PC-3 (cell line): ENCODE results near the gene SNX15. TPM values are rescaled to one million over a fixed set of nuclear protein-coding genes. Genes with fewer than 3 reads are reported as not detected.

ENCODE experiments used
- ATAC-seq: fragments of 200-7000 bp; cut with Tn5 transposase; 2 replicates; pipeline ENCODE4 v1.9.1; 2020; ENCODE audit warnings: mild to moderate bottlenecking, moderate library complexity
- BruUV-seq: library from RNA; stranded (reverse); fragments of 400-500 nt; replicated peaks from 2 replicates; lab custom pipeline; 2021; lab: Mats Ljungman, UMichigan
- CTCF ChIA-PET: fragments of 300-600 bp; sonication (Branson Sonifier 250); formaldehyde crosslinking; loops from one replicate; lab custom pipeline; 2022; ENCODE audit warnings: antibody characterized with exemption; lab: Charles Lee
- POLR2A ChIA-PET: fragments of 300-600 bp; sonication (Branson Sonifier 250); formaldehyde crosslinking; loops from one replicate; lab custom pipeline; 2022; ENCODE audit warnings: antibody characterized with exemption; ENCODE audit not compliant: unreplicated experiment; lab: Charles Lee
- DNase-seq: peaks from one replicate; pipeline ENCODE4 v3.0.0-alpha.2; 2015
- H2AFZ ChIP-seq: fragments of 300-600 bp; sonication (generic); 2 replicates; pipeline ENCODE4 v1.6.0; 2016; ENCODE audit warnings: antibody characterized with exemption, low read length
- H3F3A ChIP-seq: fragments of 300-600 bp; sonication (generic); one replicate; pipeline ENCODE4 v1.6.0; 2017; ENCODE audit warnings: antibody characterized with exemption, low read length, control low read depth, mild to moderate bottlenecking; ENCODE audit not compliant: unreplicated experiment
- H3K27ac ChIP-seq: fragments of 300-600 bp; sonication (generic); 2 replicates; pipeline ENCODE4 v1.5.1; 2016; ENCODE audit warnings: mild to moderate bottlenecking, low read length
- H3K27me3 ChIP-seq: fragments of 300-600 bp; sonication (generic); 2 replicates; pipeline ENCODE4 v1.6.1; 2016; ENCODE audit warnings: low read length, mixed read lengths
- H3K36me3 ChIP-seq: fragments of 300-600 bp; sonication (generic); 2 replicates; pipeline ENCODE4 v1.6.1; 2016; ENCODE audit warnings: low read depth, mixed run types, low read length, mixed read lengths
- H3K4me1 ChIP-seq: fragments of 300-600 bp; sonication (generic); 2 replicates; pipeline ENCODE4 v1.5.1; 2016; ENCODE audit warnings: low read length; ENCODE audit not compliant: insufficient read depth
- H3K4me2 ChIP-seq: fragments of 300-600 bp; sonication (generic); 2 replicates; pipeline ENCODE4 v1.6.0; 2016; ENCODE audit warnings: low read length
- H3K4me3 ChIP-seq: fragments of 300-600 bp; sonication (generic); 2 replicates; pipeline ENCODE4 v1.5.1; 2016; ENCODE audit warnings: mild to moderate bottlenecking, low read length, mixed read lengths
- H3K79me2 ChIP-seq: fragments of 300-600 bp; sonication (generic); 2 replicates; pipeline ENCODE4 v1.6.1; 2017; ENCODE audit warnings: low read length, mixed read lengths
- H3K9ac ChIP-seq: fragments of 300-600 bp; sonication (generic); 2 replicates; pipeline ENCODE4 v1.6.0; 2016; ENCODE audit warnings: mild to moderate bottlenecking, low read length
- H3K9me2 ChIP-seq: fragments of 300-600 bp; sonication (generic); replicated peaks from 2 replicates; pipeline ENCODE4 v1.6.1; 2016; ENCODE audit warnings: mixed run types, low read length, mixed read lengths
- H3K9me3 ChIP-seq: fragments of 300-600 bp; sonication (generic); 2 replicates; pipeline ENCODE4 v1.6.1; 2016; ENCODE audit warnings: low read length, mixed read lengths
- H4K20me1 ChIP-seq: fragments of 300-600 bp; sonication (generic); 2 replicates; pipeline ENCODE4 v1.6.1; 2016; ENCODE audit warnings: low read length, mixed read lengths
- EZH2 ChIP-seq: fragments of 300-600 bp; sonication (generic); IDR thresholded peaks from one replicate; pipeline ENCODE4 v1.6.1; 2017; ENCODE audit warnings: antibody characterized with exemption, mild to moderate bottlenecking, low read length; ENCODE audit not compliant: unreplicated experiment
- EZH2phosphoT487 ChIP-seq: fragments of 300-600 bp; sonication (generic); IDR thresholded peaks from 2 replicates; pipeline ENCODE4 v1.6.1; 2018; ENCODE audit warnings: mild to moderate bottlenecking, antibody characterized with exemption, low read length, borderline replicate concordance
- intact Hi-C: fragments of 100-400 bp; cut with micrococcal nuclease; formaldehyde crosslinking; loops from 2 replicates; pipeline ENCODE4 v1.9.0; 2023
- total RNA-seq: library from RNA; depleted of rRNA; stranded (reverse); fragments of >200 nt; gene quantifications from 2 replicates; pipeline ENCODE4 v1.2.3, GENCODE V29; 2014
- TF ChIP-seq, protein P1 (sequence below): fragments of 300-600 bp; sonication (generic); conservative IDR thresholded peaks from 2 replicates; pipeline ENCODE4 v1.5.1; 2017; ENCODE audit warnings: antibody characterized with exemption, low read depth, mild to moderate bottlenecking, low read length

The SNX15 gene
- total RNA-seq, 1 experiment from 2014 or later, result 40.4 TPM

DNA sequence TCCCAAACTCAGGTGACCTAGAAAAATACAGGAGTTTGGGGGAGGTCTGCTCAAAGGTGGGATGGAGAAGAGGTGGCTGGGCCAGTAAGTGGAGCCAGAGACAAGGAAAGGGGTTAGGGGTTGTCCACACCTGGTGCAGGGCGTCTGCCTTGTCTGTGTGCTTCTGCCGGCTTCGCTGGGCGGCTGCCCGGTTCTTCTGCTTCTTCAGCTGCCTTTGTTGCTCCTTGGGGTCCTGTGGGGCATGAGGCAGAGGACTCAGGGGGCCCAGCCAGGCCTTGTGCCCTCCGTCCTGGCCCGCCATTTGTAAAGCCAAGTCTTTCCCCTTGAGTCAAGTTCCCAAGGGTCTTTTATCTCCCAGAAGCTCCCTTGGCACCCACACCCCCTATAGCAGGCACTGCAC, 32.9 kb upstream of the SNX15 start:
- H3K27me3 ChIP-seq, result no peaks in the 10 kb centered on the region
- no peaks in the 10 kb centered on the region for H3K36me3 ChIP-seq
- BruUV-seq, result no TSS peak
- no peak overlapping the region for H3K27ac ChIP-seq
- intact Hi-C loops, result no loop called here
- H3K4me1 ChIP-seq, result no peaks in the 10 kb centered on the region
- H2AFZ ChIP-seq, result no peak overlapping the region
- POLR2A ChIA-PET, result no interaction called here
- no peak for ATAC-seq
- no peak overlapping the region for H3K9ac ChIP-seq
- CTCF ChIA-PET, result no interaction called here
- no peaks in the 10 kb centered on the region for H3K9me3 ChIP-seq
- no peak overlapping the region for H3K4me2 ChIP-seq
- H3K79me2 ChIP-seq, result no peaks in the 10 kb centered on the region
- no peak for DNase-seq
- H4K20me1 ChIP-seq, result no peaks in the 10 kb centered on the region
- H3K4me3 ChIP-seq, result no peak overlapping the region
- no peak for TF ChIP-seq EZH2phosphoT487
- TF ChIP-seq EZH2, result no peak
- TF ChIP-seq, protein P1, sequence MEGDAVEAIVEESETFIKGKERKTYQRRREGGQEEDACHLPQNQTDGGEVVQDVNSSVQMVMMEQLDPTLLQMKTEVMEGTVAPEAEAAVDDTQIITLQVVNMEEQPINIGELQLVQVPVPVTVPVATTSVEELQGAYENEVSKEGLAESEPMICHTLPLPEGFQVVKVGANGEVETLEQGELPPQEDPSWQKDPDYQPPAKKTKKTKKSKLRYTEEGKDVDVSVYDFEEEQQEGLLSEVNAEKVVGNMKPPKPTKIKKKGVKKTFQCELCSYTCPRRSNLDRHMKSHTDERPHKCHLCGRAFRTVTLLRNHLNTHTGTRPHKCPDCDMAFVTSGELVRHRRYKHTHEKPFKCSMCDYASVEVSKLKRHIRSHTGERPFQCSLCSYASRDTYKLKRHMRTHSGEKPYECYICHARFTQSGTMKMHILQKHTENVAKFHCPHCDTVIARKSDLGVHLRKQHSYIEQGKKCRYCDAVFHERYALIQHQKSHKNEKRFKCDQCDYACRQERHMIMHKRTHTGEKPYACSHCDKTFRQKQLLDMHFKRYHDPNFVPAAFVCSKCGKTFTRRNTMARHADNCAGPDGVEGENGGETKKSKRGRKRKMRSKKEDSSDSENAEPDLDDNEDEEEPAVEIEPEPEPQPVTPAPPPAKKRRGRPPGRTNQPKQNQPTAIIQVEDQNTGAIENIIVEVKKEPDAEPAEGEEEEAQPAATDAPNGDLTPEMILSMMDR, result no peak
- H3F3A ChIP-seq, result no peaks in the 10 kb centered on the region
- no peaks in the 10 kb centered on the region for H3K9me2 ChIP-seq

DNA sequence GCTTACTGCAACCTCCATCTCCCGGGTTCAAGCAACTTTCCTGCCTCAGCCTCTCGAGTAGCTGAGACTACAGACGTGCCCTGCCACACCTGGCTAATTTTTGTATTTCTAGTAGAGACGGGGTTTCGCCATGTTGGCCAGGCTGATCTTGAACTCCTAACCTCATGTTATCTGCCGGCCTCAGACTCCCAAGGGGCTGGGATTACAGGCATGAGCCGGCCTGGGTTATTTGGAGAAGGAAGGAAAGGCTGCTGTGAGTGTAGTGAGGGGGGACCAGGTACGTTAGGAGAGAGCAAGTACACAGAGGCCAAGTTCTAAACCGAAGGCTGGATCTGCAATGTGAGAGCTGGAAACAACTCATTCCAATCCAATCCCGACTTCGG, 30.9 kb upstream of the SNX15 start:
- H3K27me3 ChIP-seq, result no peaks in the 10 kb centered on the region
- H3K79me2 ChIP-seq, result no peaks in the 10 kb centered on the region
- no peaks in the 10 kb centered on the region for H3F3A ChIP-seq
- TF ChIP-seq, protein P1, result no peak
- TF ChIP-seq EZH2phosphoT487 (no peak), EZH2 (no peak)
- ATAC-seq (no peak), DNase-seq (no peak)
- ChIA-PET POLR2A (interaction anchor here (0.7 kb wide), 1 partner anchor 117 kb away, joined by 7 read pairs; no protein-coding TSS in a partner anchor), CTCF (interaction anchor here (0.9 to 1.6 kb wide), 4 partner anchors 77 to 152 kb away, joined by 3 to 6 read pairs (median 4); partner anchors contain the start of gene CDC42BPG)
- H2AFZ ChIP-seq, result peak overlapping the region; percentile 24; the same call in 1 of the 2 replicates
- H4K20me1 ChIP-seq, result no peaks in the 10 kb centered on the region
- no peak overlapping the region for H3K4me3 ChIP-seq
- H3K9me3 ChIP-seq, result no peaks in the 10 kb centered on the region
- no peak overlapping the region for H3K9ac ChIP-seq
- TSS peak; percentile 65 for BruUV-seq
- no peaks in the 10 kb centered on the region for H3K9me2 ChIP-seq
- peak overlapping the region; percentile 38; the same call in 1 of the 2 replicates for H3K4me2 ChIP-seq
- intact Hi-C loops, result no loop called here
- H3K27ac ChIP-seq, result no peak overlapping the region
- no peaks in the 10 kb centered on the region for H3K4me1 ChIP-seq
- H3K36me3 ChIP-seq, result no peaks in the 10 kb centered on the region

DNA sequence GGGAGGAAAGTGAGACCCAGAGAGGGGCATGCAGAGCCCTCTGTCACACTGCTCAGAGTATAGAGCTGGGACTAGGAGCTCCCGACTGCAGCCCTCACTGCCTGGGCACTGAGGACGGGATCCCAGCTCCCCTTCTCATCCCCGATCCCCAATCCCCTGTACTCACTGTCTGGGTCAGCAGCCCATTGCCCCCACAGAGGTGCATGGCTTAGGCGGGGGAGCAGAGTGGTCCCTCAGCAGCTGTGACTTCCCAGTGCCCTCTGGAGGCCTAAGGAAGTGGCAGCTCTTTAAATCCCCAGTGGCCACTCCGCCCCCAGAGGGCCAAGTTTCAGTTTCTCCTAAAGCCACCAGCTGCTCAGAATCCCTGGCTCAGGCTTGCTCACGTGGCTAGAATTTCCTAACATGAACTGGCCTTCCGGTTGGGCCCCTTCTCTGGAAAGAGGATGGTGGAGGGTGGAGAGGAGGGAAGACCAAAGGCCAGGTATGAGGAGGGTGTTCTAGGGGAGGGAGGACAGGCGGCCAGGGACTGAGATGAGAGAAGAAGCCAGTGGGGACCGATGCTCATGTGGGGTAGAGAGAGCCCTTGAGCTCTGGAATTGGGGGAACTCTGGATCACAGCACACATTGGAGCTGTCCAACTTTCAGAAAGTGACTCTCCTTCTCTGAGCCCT, 30.4 kb upstream of the SNX15 start, which contains the start of gene BATF2:
Gene BATF2 (minus strand): TSS at position 262 of the 671 bp plus-strand sequence. CDS start 57 bp downstream, at position 205.
- no peak for TF ChIP-seq EZH2
- TF ChIP-seq, protein P1, result peak; percentile 71
- Histone ChIP-seq H3K4me1 (no peaks in the 10 kb centered on the region), H3K9ac (no peak within 1 kb of the TSS), H3K36me3 (no peaks in the 10 kb centered on the region), H3K27me3 (no peaks in the 10 kb centered on the region), H3K4me3 (no peak within 1 kb of the TSS), H3K9me3 (no peaks in the 10 kb centered on the region), H3F3A (no peaks in the 10 kb centered on the region), H3K27ac (no peak within 1 kb of the TSS), H3K9me2 (no peaks in the 10 kb centered on the region), H3K79me2 (no peaks in the 10 kb centered on the region), H2AFZ (peak within 1 kb of the TSS; percentile 24), H3K4me2 (peak within 1 kb of the TSS; percentile 38), H4K20me1 (no peaks in the 10 kb centered on the region)
- ATAC-seq (peak; percentile 89), DNase-seq (peak; percentile 61)
- no TSS peak for BruUV-seq
- ChIA-PET POLR2A (interaction anchor here (0.6 to 0.7 kb wide), 2 partner anchors 27 to 118 kb away, joined by 5 to 7 read pairs; no protein-coding TSS in a partner anchor), CTCF (interaction anchor here (0.9 to 1.6 kb wide), 4 partner anchors 78 to 152 kb away, joined by 3 to 6 read pairs (median 4); partner anchors contain the start of gene CDC42BPG)
- intact Hi-C loops, result no loop called here
